A549 (cell line): ENCODE measurements around the gene PGPEP1. TPM values are rescaled to one million over a fixed set of nuclear protein-coding genes. Genes with fewer than 3 reads are reported as not detected.

Source experiments
- ATAC-seq, 2 experiments: fragments of 200-7000 bp in 1 of 2; fragments of >200 bp in 1 of 2; cut with Nextera tagmentation in 1 of 2; cut with Tn5 transposase in 1 of 2; 3 replicates each; pipeline versions ENCODE4 v1.8.0 to v1.9.1; 2018 to 2020; ENCODE audit warnings: mild to moderate bottlenecking in 1 of 2, moderate library complexity in 1 of 2
- CTCF ChIA-PET: fragments of 300-600 bp; sonication (Branson Sonifier 250); formaldehyde crosslinking; extraction: SDS; loops from one replicate; lab custom pipeline; 2021; ENCODE audit warnings: antibody characterized with exemption, inconsistent platforms; lab: Yijun Ruan, JAX
- POLR2A ChIA-PET: fragments of 350-600 bp; formaldehyde crosslinking; extraction: SDS; loops from one replicate; lab custom pipeline; 2021; ENCODE audit warnings: antibody characterized with exemption, inconsistent platforms; lab: Yijun Ruan, JAX
- DNase-seq, 2 experiments: peaks; one replicate each; pipeline versions ENCODE4 v3.0.0 to v3.0.0-alpha.2; 2011 to 2016; ENCODE audit warnings: low read depth in 1 of 2, low spot score in 1 of 2
- FAIRE-seq: peaks from 2 replicates; lab custom pipeline; 2011; peaks lifted over from hg19 to GRCh38; lab: Jason Lieb, UNC
- H3K27ac ChIP-seq, 2 experiments: fragments of >200 bp; sonication (Bioruptor Twin); formaldehyde crosslinking; 3 replicates each; pipeline ENCODE4 v1.5.1; 2016 to 2017
- H3K4me1 ChIP-seq: fragments of >200 bp; sonication (Bioruptor Twin); formaldehyde crosslinking; 3 replicates; pipeline ENCODE4 v1.6.1; 2016
- H3K4me2 ChIP-seq: fragments of >200 bp; sonication (Bioruptor Twin); formaldehyde crosslinking; 3 replicates; pipeline ENCODE4 v1.6.1; 2016
- H3K4me3 ChIP-seq: fragments of >200 bp; sonication (Bioruptor Twin); formaldehyde crosslinking; 3 replicates; pipeline ENCODE4 v1.5.1; 2016
- H3K9me3 ChIP-seq: fragments of >200 bp; sonication (Bioruptor Twin); formaldehyde crosslinking; 3 replicates; pipeline ENCODE4 v1.6.1; 2016
- BHLHE40 ChIP-seq: IDR thresholded peaks from 2 replicates; pipeline ENCODE4 v1.6.1; 2012; ENCODE audit warnings: low read depth, low read length, inconsistent platforms
- CHD4 ChIP-seq: fragments of 200-600 bp; sonication (generic); IDR thresholded peaks from 2 replicates; pipeline ENCODE4 v1.6.1; 2016; ENCODE audit warnings: antibody characterized with exemption, mild to moderate bottlenecking, borderline replicate concordance
- EHMT2 ChIP-seq: fragments of 200-600 bp; sonication (generic); IDR thresholded peaks from 2 replicates; pipeline ENCODE4 v1.6.1; 2016; ENCODE audit warnings: antibody characterized with exemption, low read depth, mild to moderate bottlenecking, moderate library complexity
- EP300 ChIP-seq, 2 experiments: fragments of >200 bp; sonication (Bioruptor Twin); formaldehyde crosslinking; IDR thresholded peaks; 2 replicates in 1 of 2; 3 replicates in 1 of 2; pipeline ENCODE4 v1.6.1; 2016 to 2017
- ESRRA ChIP-seq: fragments of 150-350 bp; IDR thresholded peaks from 2 replicates; pipeline ENCODE4 v1.6.1; 2014; ENCODE audit warnings: mild to moderate bottlenecking, low read length, borderline replicate concordance
- FOSB ChIP-seq: fragments of 250-450 bp; sonication (Bioruptor Pico); IDR thresholded peaks from 2 replicates; pipeline ENCODE4 v1.5.0; 2020; ENCODE audit warnings: mild to moderate bottlenecking, moderate library complexity
- FOSL2 ChIP-seq, 2 experiments: fragments of 450-650 bp in 1 of 2; fragments of >200 bp in 1 of 2; sonication (Bioruptor Twin) in 1 of 2; formaldehyde crosslinking; IDR thresholded peaks; 2 replicates each; pipeline versions ENCODE4 v1.5.0 to v1.6.1; 2016 to 2020; ENCODE audit warnings: mild to moderate bottlenecking in 1 of 2, moderate library complexity in 1 of 2
- FOXS1 ChIP-seq: fragments of 250-450 bp; sonication (Bioruptor Pico); IDR thresholded peaks from 2 replicates; pipeline ENCODE4 v1.5.0; 2020; ENCODE audit warnings: mild to moderate bottlenecking, moderate library complexity
- HDAC2 ChIP-seq: fragments of 200-600 bp; sonication (generic); IDR thresholded peaks from 2 replicates; pipeline ENCODE4 v1.6.1; 2016
- HEYL ChIP-seq: fragments of 250-450 bp; sonication (Bioruptor Pico); IDR thresholded peaks from 2 replicates; pipeline ENCODE4 v1.8.0; 2021; ENCODE audit warnings: mild to moderate bottlenecking, moderate library complexity
- HOXA7 ChIP-seq: fragments of 250-450 bp; sonication (Bioruptor Pico); IDR thresholded peaks from 2 replicates; pipeline ENCODE4 v1.5.0; 2020; ENCODE audit warnings: mild to moderate bottlenecking, moderate library complexity
- HOXB13 ChIP-seq: fragments of 250-450 bp; sonication (Bioruptor Pico); IDR thresholded peaks from 2 replicates; pipeline ENCODE4 v1.5.0; 2020; ENCODE audit warnings: low read depth, mild to moderate bottlenecking, moderate library complexity
- JUN ChIP-seq, 2 experiments: fragments of >200 bp; sonication (Bioruptor Twin); formaldehyde crosslinking; IDR thresholded peaks; 2 replicates in 1 of 2; 3 replicates in 1 of 2; pipeline ENCODE4 v1.6.1; 2016 to 2017
- JUNB ChIP-seq: fragments of >200 bp; sonication (Bioruptor Twin); formaldehyde crosslinking; IDR thresholded peaks from 2 replicates; pipeline ENCODE4 v1.6.1; 2016
- MAFK ChIP-seq: fragments of 450-650 bp; IDR thresholded peaks from 2 replicates; pipeline ENCODE4 v1.6.1; 2014; ENCODE audit not compliant: partially characterized antibody
- MYC ChIP-seq: IDR thresholded peaks from 2 replicates; pipeline ENCODE4 v1.6.1; 2012; ENCODE audit warnings: mild to moderate bottlenecking, inconsistent platforms, low read length, improper control_type of control experiment, borderline replicate concordance
- NFE2L2 ChIP-seq: fragments of 150-350 bp; conservative IDR thresholded peaks from 2 replicates; pipeline ENCODE4 v1.6.1; 2014; ENCODE audit warnings: low read length
- POLR2A ChIP-seq: IDR thresholded peaks from 2 replicates; pipeline ENCODE4 v1.6.1; 2012; ENCODE audit warnings: mild to moderate bottlenecking, low read length
- POLR2AphosphoS2 ChIP-seq: conservative IDR thresholded peaks from 2 replicates; pipeline ENCODE4 v1.6.1; 2012; ENCODE audit warnings: low read length, improper control_type of control experiment, inconsistent platforms
- RAD21 ChIP-seq, 2 experiments: fragments of >200 bp in 1 of 2; sonication (Bioruptor Twin) in 1 of 2; formaldehyde crosslinking in 1 of 2; IDR thresholded peaks in 1 of 2; conservative IDR thresholded peaks in 1 of 2; 2 replicates in 1 of 2; 3 replicates in 1 of 2; pipeline ENCODE4 v1.6.1; 2012 to 2018; ENCODE audit warnings: inconsistent platforms in 1 of 2
- RARB ChIP-seq: fragments of 250-450 bp; sonication (Bioruptor Pico); IDR thresholded peaks from 2 replicates; pipeline ENCODE4 v1.8.0; 2021; ENCODE audit warnings: mild to moderate bottlenecking, moderate library complexity
- RCOR1 ChIP-seq: fragments of 150-350 bp; IDR thresholded peaks from 2 replicates; pipeline ENCODE4 v1.6.1; 2014; ENCODE audit warnings: antibody characterized with exemption, low read length, low read depth
- RNF2 ChIP-seq: fragments of 200-600 bp; sonication (generic); IDR thresholded peaks from 2 replicates; pipeline ENCODE4 v1.6.1; 2016; ENCODE audit warnings: low read depth, mild to moderate bottlenecking, antibody characterized with exemption, moderate library complexity, borderline replicate concordance
- TFCP2L1 ChIP-seq: fragments of 250-450 bp; sonication (Bioruptor Pico); IDR thresholded peaks from 2 replicates; pipeline ENCODE4 v1.5.0; 2021; ENCODE audit warnings: mild to moderate bottlenecking
- TP53 ChIP-seq: fragments of 250-450 bp; sonication (Bioruptor Pico); IDR thresholded peaks from 2 replicates; pipeline ENCODE4 v1.5.0; 2021; ENCODE audit warnings: mild to moderate bottlenecking, moderate library complexity
- ZFP36 ChIP-seq: fragments of 450-650 bp; IDR thresholded peaks from 2 replicates; pipeline ENCODE4 v1.6.1; 2014; ENCODE audit warnings: borderline replicate concordance; ENCODE audit not compliant: partially characterized antibody
- ZSCAN20 ChIP-seq: fragments of 250-450 bp; sonication (Bioruptor Pico); IDR thresholded peaks from 2 replicates; pipeline ENCODE4 v1.8.0; 2022; ENCODE audit warnings: mild to moderate bottlenecking, moderate library complexity
- WGBS: methylation state at CpG from one replicate; pipeline ENCODE4 v1.1.6; 2017; ENCODE audit errors: missing lambda C conversion rate; 5-methylcytosine and 5-hydroxymethylcytosine counted together
- polyA plus RNA-seq, 4 experiments: library from polyadenylated mRNA; depleted of rRNA in 3 of 4; stranded (reverse); fragments of >200 nt; fragmentation: RNase III in 1 of 4; extraction: RNeasy Plus Mini Kit Qiagen cat#74134 plus additional on column Dnase treatment in 1 of 4; gene quantifications; 2 replicates in 3 of 4; 3 replicates in 1 of 4; pipeline ENCODE4 v1.2.3, GENCODE V29; 2011 to 2017
- TF ChIP-seq, protein P1 (sequence below): fragments of 450-650 bp; IDR thresholded peaks from 2 replicates; pipeline ENCODE4 v1.6.1; 2014; ENCODE audit warnings: antibody characterized with exemption
- TF ChIP-seq, protein P2 (sequence below): fragments of 250-450 bp; sonication (Bioruptor Pico); IDR thresholded peaks from 2 replicates; pipeline ENCODE4 v1.5.0; 2021; ENCODE audit warnings: mild to moderate bottlenecking, moderate library complexity, borderline replicate concordance
- TF ChIP-seq, protein P3 (sequence below): fragments of >200 bp; sonication (Bioruptor Twin); formaldehyde crosslinking; IDR thresholded peaks from 2 replicates; pipeline ENCODE4 v1.6.1; 2016

The PGPEP1 gene
- polyA plus RNA-seq, 2 of the 4 experiments (the other 2 are of a cell fraction): 5.3 to 7.1 TPM

DNA sequence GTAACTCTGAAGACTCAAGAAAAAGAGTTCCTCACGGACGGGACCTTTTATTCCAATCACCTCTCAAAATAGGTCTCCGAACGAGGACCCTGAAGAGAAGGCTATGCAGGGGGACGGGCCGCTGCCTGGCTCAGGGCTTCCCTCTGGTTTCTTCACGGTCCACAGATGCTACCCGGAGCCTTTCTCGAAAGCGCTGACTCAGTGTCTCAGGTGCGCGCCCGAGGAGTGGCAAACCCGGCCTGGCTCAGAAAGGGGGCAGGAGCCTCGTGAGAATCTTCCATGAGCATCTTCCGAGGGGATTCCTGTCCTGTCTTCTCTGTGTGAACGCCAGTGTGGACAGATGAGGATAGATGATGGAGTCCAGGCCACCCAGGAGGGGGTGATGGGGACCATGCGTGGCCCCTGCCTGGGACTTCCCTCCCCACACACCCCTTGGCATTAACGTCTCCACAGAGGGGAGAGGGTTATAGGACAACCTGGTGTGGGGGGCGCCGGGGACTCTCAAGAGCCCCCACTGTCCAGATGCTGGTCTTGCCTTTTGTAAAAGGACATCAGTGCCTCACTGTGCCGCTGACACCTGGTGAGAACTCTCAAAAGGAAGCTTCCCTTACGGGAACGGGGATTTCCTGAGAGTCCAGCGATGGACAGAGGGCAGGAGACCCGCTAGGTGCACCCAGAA lies 34.0 kb upstream of the PGPEP1 start:
- no peak overlapping the region for H3K4me2 ChIP-seq
- DNase-seq (no peak), FAIRE-seq (no peak), ATAC-seq (no peak)
- no peaks in the 10 kb centered on the region for H3K9me3 ChIP-seq
- ChIA-PET CTCF (interaction anchor here (1.0 to 2.1 kb wide), 2 partner anchors 28 kb away, joined by 3 to 12 read pairs; no protein-coding TSS in a partner anchor), POLR2A (interaction anchor here (1.0 kb wide), 1 partner anchor 26 kb away, joined by 3 read pairs; no protein-coding TSS in a partner anchor)
- 91% methylated on average over 26 of the region's 26 CpGs for WGBS
- H3K4me3 ChIP-seq: no peak overlapping the region
- peak overlapping the region in 1 of 2 experiments; percentile 99; a peak in 3 of 6 replicates for H3K27ac ChIP-seq
- TF ChIP-seq MAFK (peak; percentile 69), RARB (CRISPR knock-in tag) (no peak)
- H3K4me1 ChIP-seq: peaks cover 50% of the 10 kb centered on the region

DNA sequence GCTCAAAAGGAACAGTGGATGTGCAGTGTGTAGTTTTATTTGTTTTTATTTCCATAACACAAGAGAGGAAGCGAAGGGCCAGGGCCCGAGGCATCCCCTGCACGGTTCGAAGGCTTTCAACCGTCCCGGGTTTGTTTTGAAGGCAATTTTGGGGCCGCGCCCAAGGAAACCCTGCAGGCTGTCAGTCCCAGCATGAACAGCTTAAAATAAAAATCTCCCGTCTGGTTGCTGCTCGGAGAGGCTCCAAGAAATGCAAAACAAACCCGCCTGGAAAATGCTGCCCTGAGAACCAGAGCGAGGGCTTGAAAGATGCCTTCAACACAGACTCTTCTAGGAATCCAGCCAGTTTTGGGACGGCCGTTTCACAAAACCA lies 33.5 kb upstream of the PGPEP1 start:
- H3K9me3 ChIP-seq: no peaks in the 10 kb centered on the region
- TF ChIP-seq, protein P1, sequence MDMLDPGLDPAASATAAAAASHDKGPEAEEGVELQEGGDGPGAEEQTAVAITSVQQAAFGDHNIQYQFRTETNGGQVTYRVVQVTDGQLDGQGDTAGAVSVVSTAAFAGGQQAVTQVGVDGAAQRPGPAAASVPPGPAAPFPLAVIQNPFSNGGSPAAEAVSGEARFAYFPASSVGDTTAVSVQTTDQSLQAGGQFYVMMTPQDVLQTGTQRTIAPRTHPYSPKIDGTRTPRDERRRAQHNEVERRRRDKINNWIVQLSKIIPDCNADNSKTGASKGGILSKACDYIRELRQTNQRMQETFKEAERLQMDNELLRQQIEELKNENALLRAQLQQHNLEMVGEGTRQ: no peak
- TF ChIP-seq RARB (CRISPR knock-in tag): no peak
- TF ChIP-seq, protein P2, sequence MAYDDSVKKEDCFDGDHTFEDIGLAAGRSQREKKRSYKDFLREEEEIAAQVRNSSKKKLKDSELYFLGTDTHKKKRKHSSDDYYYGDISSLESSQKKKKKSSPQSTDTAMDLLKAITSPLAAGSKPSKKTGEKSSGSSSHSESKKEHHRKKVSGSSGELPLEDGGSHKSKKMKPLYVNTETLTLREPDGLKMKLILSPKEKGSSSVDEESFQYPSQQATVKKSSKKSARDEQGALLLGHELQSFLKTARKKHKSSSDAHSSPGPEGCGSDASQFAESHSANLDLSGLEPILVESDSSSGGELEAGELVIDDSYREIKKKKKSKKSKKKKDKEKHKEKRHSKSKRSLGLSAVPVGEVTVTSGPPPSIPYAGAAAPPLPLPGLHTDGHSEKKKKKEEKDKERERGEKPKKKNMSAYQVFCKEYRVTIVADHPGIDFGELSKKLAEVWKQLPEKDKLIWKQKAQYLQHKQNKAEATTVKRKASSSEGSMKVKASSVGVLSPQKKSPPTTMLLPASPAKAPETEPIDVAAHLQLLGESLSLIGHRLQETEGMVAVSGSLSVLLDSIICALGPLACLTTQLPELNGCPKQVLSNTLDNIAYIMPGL (CRISPR knock-in tag): no peak
- no peak for TF ChIP-seq FOXS1 (CRISPR knock-in tag)
- TF ChIP-seq JUNB: no peak
- no peak for TF ChIP-seq MYC
- TF ChIP-seq BHLHE40: no peak
- TF ChIP-seq CHD4: no peak
- TF ChIP-seq ZSCAN20 (CRISPR knock-in tag): no peak
- TF ChIP-seq NFE2L2: no peak
- TF ChIP-seq ZFP36: no peak
- TF ChIP-seq EP300 (IDR thresholded peaks at IDR 0.05): no peak
- no peak for TF ChIP-seq FOSL2 (IDR thresholded peaks at IDR 0.05)
- TF ChIP-seq FOSL2 (CRISPR knock-in tag; IDR thresholded peaks at IDR 0.05): no peak
- no peak for TF ChIP-seq POLR2AphosphoS2
- no peak for TF ChIP-seq POLR2A
- TF ChIP-seq RNF2: no peak
- TF ChIP-seq JUN (IDR thresholded peaks at IDR 0.05): no peak
- no peak for TF ChIP-seq FOSB (CRISPR knock-in tag)
- no peak for TF ChIP-seq RCOR1
- no peak for TF ChIP-seq TFCP2L1 (CRISPR knock-in tag)
- no peak overlapping the region for H3K4me3 ChIP-seq
- peaks cover 44% of the 10 kb centered on the region for H3K4me1 ChIP-seq
- no peak overlapping the region for H3K4me2 ChIP-seq
- ChIA-PET POLR2A (interaction anchor here (1.0 kb wide), 1 partner anchor 27 kb away, joined by 3 read pairs; no protein-coding TSS in a partner anchor), CTCF (interaction anchor here (1.0 kb wide), 1 partner anchor 28 kb away, joined by 3 read pairs; no protein-coding TSS in a partner anchor)
- 87% methylated on average over 10 of the region's 14 CpGs for WGBS
- no peak for DNase-seq
- H3K27ac ChIP-seq: peak overlapping the region in 1 of 2 experiments; percentile 99; a peak in 2 of 6 replicates
- ATAC-seq: no peak
- FAIRE-seq: no peak

DNA sequence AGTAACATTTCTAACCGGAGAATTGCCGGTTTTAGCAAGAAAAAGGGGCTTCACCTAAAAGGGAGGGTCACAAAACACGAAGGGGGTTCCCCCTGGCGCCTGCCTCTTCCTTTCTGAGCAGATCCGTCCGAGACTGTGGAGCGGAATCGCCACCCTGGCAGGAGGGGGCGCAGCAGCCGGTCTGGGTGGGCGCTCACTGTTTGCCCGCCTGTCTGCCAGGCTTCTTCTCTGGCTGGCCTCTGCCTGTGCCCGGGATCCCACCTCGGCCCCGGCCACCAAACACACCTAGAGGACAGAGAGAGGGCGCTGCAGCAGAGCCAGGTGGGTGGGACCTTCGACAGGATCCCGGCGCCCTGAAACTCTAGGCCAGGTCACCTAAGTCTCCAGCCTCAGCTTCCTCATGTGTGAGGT lies 33.1 kb upstream of the PGPEP1 start:
- DNase-seq: no peak
- Histone ChIP-seq H3K27ac (peak overlapping the region in 1 of 2 experiments; percentile 99; a peak in 2 of 6 replicates), H3K4me1 (peaks cover 40% of the 10 kb centered on the region), H3K4me3 (no peak overlapping the region), H3K4me2 (no peak overlapping the region), H3K9me3 (no peaks in the 10 kb centered on the region)
- no peak for ATAC-seq
- POLR2A ChIA-PET: interaction anchor here (1.0 kb wide), 1 partner anchor 27 kb away, joined by 3 read pairs; no protein-coding TSS in a partner anchor
- WGBS: 96% methylated on average over 8 of the region's 19 CpGs
- CTCF ChIA-PET: interaction anchor here (1.0 kb wide), 1 partner anchor 29 kb away, joined by 3 read pairs; no protein-coding TSS in a partner anchor
- no peak for TF ChIP-seq ESRRA
- TF ChIP-seq HDAC2: no peak
- no peak for TF ChIP-seq RAD21 (conservative IDR thresholded peaks at IDR 0.05 in 1 of 2, IDR thresholded peaks at IDR 0.05 in 1 of 2)
- TF ChIP-seq, protein P3, sequence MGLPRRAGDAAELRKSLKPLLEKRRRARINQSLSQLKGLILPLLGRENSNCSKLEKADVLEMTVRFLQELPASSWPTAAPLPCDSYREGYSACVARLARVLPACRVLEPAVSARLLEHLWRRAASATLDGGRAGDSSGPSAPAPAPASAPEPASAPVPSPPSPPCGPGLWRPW: no peak
- TF ChIP-seq HEYL (CRISPR knock-in tag): no peak
- no peak for TF ChIP-seq EHMT2
- TF ChIP-seq RNF2: no peak
- no peak for TF ChIP-seq EP300 (IDR thresholded peaks at IDR 0.05)
- TF ChIP-seq HOXA7 (CRISPR knock-in tag): no peak
- TF ChIP-seq TP53 (CRISPR knock-in tag): no peak
- TF ChIP-seq CHD4: no peak
- TF ChIP-seq HOXB13 (CRISPR knock-in tag): no peak
- no peak for FAIRE-seq
